ENCODE results near the gene TSPAN18. TPM values are rescaled to one million over a fixed set of nuclear protein-coding genes. Genes with fewer than 3 reads are reported as not detected.
A peak's percentile ranks its signal among the peaks of the same experiment; 100 is the strongest.

The TSPAN18 gene
- total RNA-seq, 2 donors from 2014 or later, result 41.4 to 65.8 TPM

DNA sequence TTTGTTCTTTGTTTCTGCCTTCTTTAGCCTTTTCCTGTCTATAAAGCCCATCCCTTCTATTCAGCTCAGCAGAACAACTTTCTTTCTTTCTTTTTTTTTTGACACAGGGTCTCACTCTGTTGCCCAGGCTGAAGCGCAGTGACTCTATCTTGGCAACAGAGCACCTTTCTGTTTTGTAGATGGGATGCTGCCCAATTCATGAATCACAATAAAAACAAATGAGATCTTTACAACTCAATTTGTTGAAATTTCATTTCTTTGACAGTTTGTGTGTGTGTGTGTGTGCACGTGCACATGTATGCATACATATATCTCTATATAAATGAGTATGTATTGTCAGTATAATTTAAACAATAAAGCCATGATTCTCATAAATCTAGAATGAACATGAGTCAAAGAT is 25.5 kb downstream of the TSPAN18 start:
- DNase-seq (ENCODE audit: low spot score), result no peak
- intact Hi-C loops (cut with DNase I), result no loop called here

- intact Hi-C loops (cut with DNase I), result no loop called here
Observed at GRCh38 chr11:44752713-44753112, 26.0 kb downstream of the TSPAN18 start.

DNA sequence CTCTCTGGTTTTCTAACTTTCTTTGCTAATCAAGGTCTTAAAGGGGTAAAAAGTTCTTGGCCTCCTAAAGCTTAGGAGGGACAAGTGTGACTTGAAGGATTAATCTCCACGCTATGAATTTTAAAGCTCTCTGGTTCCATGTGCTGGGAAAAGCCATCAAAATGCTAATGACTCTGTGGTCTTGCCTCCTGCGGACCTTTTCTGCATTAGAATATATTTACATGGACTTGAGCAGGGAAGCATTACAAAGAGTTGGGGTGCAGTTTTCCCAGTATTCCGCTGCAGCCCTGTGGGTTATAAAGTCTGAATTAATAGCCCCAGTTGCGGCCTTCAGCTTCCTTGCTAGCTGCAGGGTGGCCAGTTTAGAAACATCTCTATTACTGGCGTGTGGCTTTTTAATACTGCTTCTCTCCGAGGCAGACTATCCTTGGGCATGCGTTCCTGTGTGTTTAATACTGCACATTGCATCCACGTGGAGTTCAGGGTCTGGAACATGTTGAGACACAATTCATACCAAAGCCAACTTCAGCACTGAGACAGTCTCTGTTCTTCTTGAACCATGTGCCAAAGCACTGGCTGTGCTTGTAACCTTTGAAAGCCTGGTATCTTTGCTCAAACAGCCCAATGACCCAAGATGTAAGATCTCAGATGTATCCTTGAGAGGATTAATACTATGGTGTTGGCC is 27.3 kb downstream of the TSPAN18 start:
- intact Hi-C loops (cut with DNase I), result no loop called here
- peak; percentile 8 for DNase-seq (ENCODE audit: low spot score)

More at GRCh38 chr11:44752713-44753112, 26.0 kb downstream of the TSPAN18 start:
- DNase-seq (ENCODE audit: low spot score), result no peak

DNA sequence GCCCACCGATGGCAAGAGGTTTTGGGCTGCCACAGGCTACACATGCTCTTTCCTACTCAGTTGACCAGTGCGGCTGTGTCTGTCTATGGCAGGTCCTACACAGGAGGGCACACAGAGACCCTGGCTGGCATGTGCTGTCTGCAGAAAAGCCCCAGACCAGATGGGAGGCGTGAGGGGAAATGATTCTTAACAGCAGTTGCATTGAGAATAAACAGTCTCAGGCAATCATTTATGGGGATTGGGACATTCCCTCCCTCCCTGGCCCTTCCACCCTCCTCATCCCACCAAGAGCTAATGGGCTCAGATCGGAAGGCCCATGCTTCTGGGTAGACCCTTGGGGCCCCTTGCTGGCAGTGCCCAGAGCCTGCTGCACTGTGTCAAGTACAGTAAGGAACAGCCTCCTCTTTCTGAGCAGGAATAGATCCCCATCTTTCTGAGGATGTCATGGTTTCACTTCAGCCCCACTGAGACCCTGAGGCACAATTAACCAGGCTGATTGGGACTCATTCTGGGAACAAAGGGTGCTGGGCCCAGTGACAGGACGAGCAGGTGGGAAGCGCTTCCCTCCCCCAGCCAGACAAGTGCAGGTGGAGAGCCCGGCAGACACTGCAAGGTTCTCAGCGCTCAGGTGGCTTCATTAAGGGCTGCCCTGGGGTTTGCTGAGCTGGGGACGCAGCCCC is 28.3 kb downstream of the TSPAN18 start:
- DNase-seq (ENCODE audit: low spot score), result peak; percentile 68
- intact Hi-C loops (cut with DNase I), result no loop called here

- peak; percentile 54 for DNase-seq (ENCODE audit: low spot score)
- intact Hi-C loops (cut with DNase I), result no loop called here
Observed at GRCh38 chr11:44755556-44756523, 29.1 kb downstream of the TSPAN18 start.

- DNase-seq (ENCODE audit: low spot score), result peak; percentile 12
- intact Hi-C loops (cut with DNase I), result no loop called here
Observed at GRCh38 chr11:44758983-44759382, 32.2 kb downstream of the TSPAN18 start.

- DNase-seq (ENCODE audit: low spot score), result no peak
- intact Hi-C loops (cut with DNase I), result no loop called here
Observed at GRCh38 chr11:44759743-44760476, 33.1 kb downstream of the TSPAN18 start.

DNA sequence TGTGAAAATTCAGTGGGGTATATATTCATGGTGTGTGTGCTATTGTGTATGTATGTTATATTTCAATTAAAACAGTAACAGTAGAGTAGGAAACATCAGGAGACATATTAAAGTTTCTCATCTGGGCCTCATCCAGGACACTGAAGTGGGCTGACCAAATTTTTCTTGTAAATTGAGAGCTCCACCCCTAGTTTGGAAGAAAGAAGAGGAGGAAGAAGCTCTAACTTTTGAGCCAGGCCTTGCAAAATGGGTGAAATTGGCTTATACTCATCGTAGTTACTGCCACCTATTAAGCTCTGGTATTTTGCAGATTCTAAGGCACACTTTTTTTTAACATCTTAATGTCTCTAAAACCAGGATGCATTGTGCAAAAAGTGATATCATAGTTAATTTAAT is 33.7 kb downstream of the TSPAN18 start:
- DNase-seq (ENCODE audit: low spot score), result no peak
- intact Hi-C loops (cut with DNase I), result no loop called here

- DNase-seq (ENCODE audit: low spot score), result no peak
- intact Hi-C loops (cut with DNase I), result no loop called here
Observed at GRCh38 chr11:44760917-44761550, 34.3 kb downstream of the TSPAN18 start.

DNA sequence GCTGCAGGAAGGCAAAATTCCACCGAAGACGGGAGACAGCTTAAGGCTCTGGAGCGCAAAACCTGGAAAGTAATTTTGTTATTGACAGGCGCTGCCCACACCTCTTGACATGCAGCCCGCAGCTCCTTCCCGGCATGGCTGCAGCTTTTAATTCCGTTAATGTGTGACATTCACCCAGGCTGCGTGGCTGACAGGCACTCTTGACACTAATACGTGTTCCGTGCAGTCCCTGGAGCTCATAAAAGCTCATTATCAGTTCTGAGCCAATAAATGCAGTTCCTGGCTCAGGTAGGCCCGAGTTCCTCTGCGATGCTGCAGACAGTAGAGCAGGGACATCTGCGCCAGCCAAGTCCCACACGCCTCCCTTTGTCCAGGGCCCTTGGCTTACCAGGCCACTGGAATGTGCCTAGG is 34.8 kb downstream of the TSPAN18 start:
- intact Hi-C loops (cut with DNase I), result no loop called here
- DNase-seq (ENCODE audit: low spot score), result no peak

GRCh38 chr11:44763121-44763820 is 36.5 kb downstream of the TSPAN18 start:
- intact Hi-C loops (cut with DNase I), result no loop called here
- no peak for DNase-seq (ENCODE audit: low spot score)

DNA sequence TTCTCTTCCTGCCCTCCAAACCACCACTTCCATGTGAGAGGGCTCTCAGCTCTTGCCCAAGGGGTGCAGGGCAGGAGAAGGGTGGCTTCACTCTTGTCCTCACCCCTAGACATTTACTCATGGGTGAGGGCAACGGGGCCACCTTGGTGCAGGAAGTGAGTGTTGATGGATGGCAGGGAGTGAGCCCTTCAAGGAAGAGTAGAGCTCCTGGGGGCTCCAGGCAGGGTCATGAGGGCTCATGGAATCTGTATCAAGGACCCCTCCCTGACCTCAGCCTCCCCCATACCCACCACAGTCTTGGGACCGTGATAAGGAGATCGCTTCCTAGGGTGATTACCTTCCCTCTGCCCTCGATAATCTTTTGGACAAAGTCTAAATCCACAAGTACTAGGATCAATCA is 37.8 kb downstream of the TSPAN18 start:
- no peak for DNase-seq (ENCODE audit: low spot score)
- intact Hi-C loops (cut with DNase I), result no loop called here

GRCh38 chr11:44765026-44765595 is 38.3 kb downstream of the TSPAN18 start:
- intact Hi-C loops (cut with DNase I), result no loop called here
- no peak for DNase-seq (ENCODE audit: low spot score)

DNA sequence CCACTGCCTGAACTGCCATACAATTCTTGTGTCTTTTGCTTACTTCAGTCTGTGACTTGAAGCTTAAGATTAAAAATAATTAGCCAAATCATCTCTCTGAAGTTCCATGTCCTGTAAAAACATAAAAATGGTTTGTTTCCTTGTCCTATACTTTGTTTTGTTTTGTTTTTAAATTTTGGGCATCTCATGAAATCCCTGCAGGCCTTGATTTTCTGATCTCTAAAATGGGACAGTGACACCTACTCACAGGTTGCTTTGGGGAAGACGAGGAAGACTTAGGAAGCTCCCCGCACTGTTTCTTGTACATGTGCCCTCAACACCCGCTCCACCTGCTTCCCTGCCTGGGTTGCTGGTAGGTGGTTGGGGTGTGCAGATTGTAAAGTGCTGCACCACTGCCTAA is 38.9 kb downstream of the TSPAN18 start:
- DNase-seq (ENCODE audit: low spot score), result no peak
- intact Hi-C loops (cut with DNase I), result no loop called here

- intact Hi-C loops (cut with DNase I), result no loop called here
- peak; percentile 88 for DNase-seq (ENCODE audit: low spot score)
Observed at GRCh38 chr11:44766112-44766971, 39.6 kb downstream of the TSPAN18 start.

DNA sequence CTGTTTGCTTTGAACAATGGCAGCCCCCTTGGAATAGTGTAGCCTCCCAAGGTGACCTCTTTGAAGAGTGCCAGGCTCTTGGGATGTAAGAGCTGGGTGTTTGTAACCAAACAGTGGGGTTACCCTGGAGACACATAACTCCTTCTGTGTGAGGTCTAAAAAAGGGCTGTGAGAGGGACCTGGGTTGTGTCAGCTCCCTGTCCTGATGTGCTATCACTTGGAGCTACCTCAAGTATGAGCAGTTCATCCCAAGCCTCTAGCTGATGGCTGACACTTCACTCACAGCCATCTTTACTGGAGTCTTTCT is 40.2 kb downstream of the TSPAN18 start:
- no peak for DNase-seq (ENCODE audit: low spot score)
- intact Hi-C loops (cut with DNase I), result no loop called here

DNA sequence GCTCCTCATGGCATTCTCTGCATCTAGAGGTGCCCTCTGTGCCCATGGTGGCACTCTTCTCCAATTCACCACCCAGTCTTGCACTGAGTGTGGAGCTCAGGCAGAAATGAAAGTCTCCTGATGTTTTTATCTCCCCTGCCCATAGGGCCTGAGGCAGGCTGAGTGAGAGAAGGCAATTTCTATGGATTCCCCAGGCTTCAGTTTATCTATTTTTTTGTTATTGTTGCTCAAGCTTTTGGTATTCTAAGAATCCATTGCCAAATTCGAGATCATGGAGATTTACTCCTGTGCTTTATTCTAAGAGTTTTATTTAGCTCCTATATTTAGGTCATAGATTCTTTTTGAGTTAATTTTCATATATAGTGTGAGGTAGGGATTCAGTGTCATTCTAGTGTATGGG is 40.7 kb downstream of the TSPAN18 start:
- intact Hi-C loops (cut with DNase I), result no loop called here
- DNase-seq (ENCODE audit: low spot score), result no peak
